Gastroesophageal sphincter (tissue), 3 donors: ENCODE results near the gene LMOD3.

Experiments used
- CTCF ChIP-seq, 4 experiments: fragments of 200-600 bp in 2 of 4; fragments of 450-650 bp in 2 of 4; sonication (generic) in 1 of 4; IDR thresholded peaks; one replicate each; pipeline ENCODE4 v1.5.1; 2017 to 2019; ENCODE audit warnings: antibody characterized with exemption in 4 of 4, mild to moderate bottlenecking in 2 of 4, moderate library complexity in 2 of 4
- POLR2A ChIP-seq, 2 donors: fragments of 450-650 bp; IDR thresholded peaks; one replicate each; pipeline ENCODE4 v1.6.1; 2017; ENCODE audit warnings: antibody characterized with exemption in 2 of 2, mild to moderate bottlenecking in 2 of 2, moderate library complexity in 1 of 2

DNA sequence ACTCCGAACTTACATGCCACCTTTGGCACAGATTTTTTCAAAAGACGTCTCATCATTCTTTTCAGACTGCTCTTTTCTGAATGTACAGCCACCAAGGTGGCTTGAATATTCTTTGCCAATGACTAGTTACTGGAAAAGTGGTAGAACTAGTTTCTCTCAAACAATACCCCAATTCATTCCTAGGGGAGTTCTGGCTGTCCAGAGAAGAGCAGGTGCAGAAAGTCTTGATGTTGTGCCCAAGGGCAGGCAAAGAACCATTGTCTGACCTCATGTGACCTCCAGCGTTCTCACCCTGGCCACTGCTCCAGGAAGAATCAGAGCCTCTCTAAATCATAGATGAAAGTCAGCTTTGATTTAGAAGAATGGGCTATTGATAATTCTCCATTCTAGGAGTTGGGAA, 5.5 kb downstream of the LMOD3 start:
- TF ChIP-seq POLR2A (IDR thresholded peaks at IDR 0.05), result no peak
- no peak for TF ChIP-seq CTCF (IDR thresholded peaks at IDR 0.05)
